H1 (cell line): ENCODE data around the gene HOXA11. TPM values are rescaled to one million over a fixed set of nuclear protein-coding genes. Genes with fewer than 3 reads are reported as not detected.

ENCODE experiments used
- KDM4A ChIP-seq: IDR thresholded peaks from one replicate; pipeline ENCODE4 v1.7.1; 2012; ENCODE audit warnings: low read depth, mild to moderate bottlenecking, moderate library complexity, low read length, inconsistent platforms; ENCODE audit not compliant: severe bottlenecking
- RNF2 ChIP-seq: fragments of 200-900, 300-1000 bp; sonication (generic); IDR thresholded peaks from 2 replicates; pipeline ENCODE4 v1.7.1; 2016; ENCODE audit warnings: borderline replicate concordance, low read depth, mild to moderate bottlenecking, antibody characterized with exemption, low read length; ENCODE audit not compliant: poor library complexity, severe bottlenecking; ENCODE audit errors: missing control alignments
- SUZ12 ChIP-seq: fragments of 200-600 bp; sonication (generic); IDR thresholded peaks from 2 replicates; pipeline ENCODE4 v1.6.1; 2012; ENCODE audit warnings: mild to moderate bottlenecking, inconsistent platforms, low read length, moderate library complexity, mixed read lengths
- polyA plus RNA-seq, 7 experiments: library from polyadenylated mRNA; depleted of rRNA in 3 of 7; stranded (reverse) in 5 of 7; unstranded in 2 of 7; fragments of >200 nt in 5 of 7; fragments of 200-250 nt in 2 of 7; gene quantifications; 1 replicate in 5 of 7; 2 replicates in 1 of 7; 4 replicates in 1 of 7; pipeline versions ENCODE4 v1.2.1 to v1.2.3, GENCODE V29; 2011 to 2013; ENCODE audit warnings: missing spikeins in 2 of 7, mixed read lengths in 2 of 7
- total RNA-seq: library from RNA; stranded (reverse); fragmentation: NEBNext Ultra II Directional; extraction: Animal tissue kit (Norgen Biotek cat#: 25700); gene quantifications from 2 replicates; pipeline ENCODE4 v1.2.1, GENCODE V29; 2021

HOXA11 gene
- total and polyA plus RNA-seq, 2 of the 8 experiments (the other 6 are each of a cell fraction or from before 2014, with no cell fraction given), result not detected

DNA sequence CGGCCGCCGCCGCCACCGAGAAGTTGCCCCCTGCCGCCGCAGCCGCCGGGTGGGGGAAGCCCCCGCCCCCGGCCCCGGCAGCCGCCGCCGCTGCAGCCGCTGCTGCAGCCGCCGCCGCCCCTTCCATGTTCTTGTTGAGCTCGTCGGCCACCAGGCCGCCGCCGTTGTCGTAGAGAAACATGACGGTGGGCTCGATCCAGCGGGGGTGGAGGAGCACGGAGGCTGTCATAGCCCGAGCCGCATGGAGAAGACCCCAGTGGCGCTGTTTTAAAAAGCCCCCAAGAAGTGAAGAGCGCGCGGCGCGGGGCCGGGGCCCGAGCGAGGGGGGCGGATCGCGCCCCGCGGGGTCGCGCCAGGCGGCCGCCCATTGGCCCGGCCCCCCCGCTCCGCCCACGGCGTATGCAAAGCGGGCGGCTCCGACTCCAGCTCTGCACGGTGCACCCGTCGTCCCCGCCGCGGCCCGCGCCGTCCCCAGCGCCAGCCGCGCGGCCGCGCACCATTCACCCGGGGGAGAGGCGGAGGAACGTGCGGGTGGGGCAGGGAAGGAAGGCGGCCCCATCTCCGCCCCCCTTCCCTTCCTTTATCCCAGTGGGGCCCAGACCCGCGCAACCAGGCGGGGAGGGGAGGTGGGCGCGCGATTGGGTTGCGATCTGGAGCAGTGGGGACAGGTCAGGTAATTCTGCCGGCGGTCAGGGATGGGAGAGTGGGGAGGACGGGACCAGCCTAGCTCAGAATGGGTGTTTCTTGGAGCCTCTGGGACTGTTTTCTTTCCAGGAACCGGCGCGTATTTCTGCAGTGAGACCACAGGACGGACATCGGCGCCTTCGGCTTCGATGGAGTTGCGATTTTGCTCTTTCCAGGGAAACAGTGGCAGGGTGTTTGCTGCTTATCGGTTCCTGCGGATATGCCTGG is 15.1 kb upstream of the HOXA11 start, which contains the start of gene HOXA13 (continued):
- TF ChIP-seq RNF2 (peak; percentile 80), KDM4A (peak; percentile 48), SUZ12 (peak; percentile 89; the same call in 1 of the 2 replicates)
